Activated T-helper 1 cell treated with Interleukin-2 at 50 U/mL for 16 hours (primary cell): Measurements from ENCODE around the gene CD1D.
"Not testable (repeated sequence)": the region's sequence is repeated elsewhere in the genome, so short reads cannot be mapped to it uniquely, and the experiment has no call there.

ENCODE experiments used
- DNase-seq: peaks from one replicate; pipeline ENCODE4 v3.0.0-alpha.2; 2020; ENCODE audit warnings: low read depth

Gene CD1D

GRCh38 chr1:158180741-158181576, at the start of gene CD1D:
Gene CD1D (plus strand): TSS chr1:158180895. CDS start chr1:158181102, 207 bp downstream.
- DNase-seq = no peak

- DNase-seq = no peak
Observed at GRCh38 chr1:158131217-158131616, 49.5 kb upstream of the CD1D start.

- DNase-seq = no peak
Observed at GRCh38 chr1:158140764-158141192, 39.9 kb upstream of the CD1D start.

- no peak for DNase-seq
Observed at GRCh38 chr1:158145173-158145719, 35.4 kb upstream of the CD1D start.

- no peak for DNase-seq
Observed at GRCh38 chr1:158146165-158146564, 34.5 kb upstream of the CD1D start.

GRCh38 chr1:158146739-158147138, 34.0 kb upstream of the CD1D start:
- DNase-seq = no peak

GRCh38 chr1:158147401-158147800, 33.3 kb upstream of the CD1D start:
- DNase-seq = no peak

GRCh38 chr1:158147869-158148268, 32.8 kb upstream of the CD1D start:
- DNase-seq = no peak

GRCh38 chr1:158148468-158148867, 32.2 kb upstream of the CD1D start:
- no peak for DNase-seq

GRCh38 chr1:158149175-158149574, 31.5 kb upstream of the CD1D start:
- DNase-seq = no peak

- DNase-seq = peak; percentile 50
Observed at GRCh38 chr1:158149577-158150269, 31.0 kb upstream of the CD1D start.

- DNase-seq = no peak
Observed at GRCh38 chr1:158150523-158150922, 30.2 kb upstream of the CD1D start.

GRCh38 chr1:158153179-158153578, 27.5 kb upstream of the CD1D start:
- no peak for DNase-seq

- DNase-seq = no peak
Observed at GRCh38 chr1:158153746-158154444, 26.8 kb upstream of the CD1D start.

- no peak for DNase-seq
Observed at GRCh38 chr1:158154501-158154900, 26.2 kb upstream of the CD1D start.

- no peak for DNase-seq
Observed at GRCh38 chr1:158155673-158156072, 25.0 kb upstream of the CD1D start.

- DNase-seq = no peak
Observed at GRCh38 chr1:158159597-158159996, 21.1 kb upstream of the CD1D start.

GRCh38 chr1:158161446-158161845, 19.2 kb upstream of the CD1D start:
- no peak for DNase-seq

- no peak for DNase-seq
Observed at GRCh38 chr1:158163000-158163947, 17.4 kb upstream of the CD1D start.

- DNase-seq = no peak
Observed at GRCh38 chr1:158169105-158169504, 11.6 kb upstream of the CD1D start.

GRCh38 chr1:158175915-158176314, 4.8 kb upstream of the CD1D start:
- not testable (repeated sequence) for DNase-seq
